Glutamatergic neuron (in vitro differentiated cells): ENCODE data around the gene COMMD4. TPM values are rescaled to one million over a fixed set of nuclear protein-coding genes. Genes with fewer than 3 reads are reported as not detected.

Source experiments
- DNase-seq: peaks from one replicate; pipeline ENCODE4 v3.0.0; 2022
- H3K27ac Mint-ChIP-seq: one replicate; pipeline ENCODE4 v1.8.0; 2020; ENCODE audit warnings: mild to moderate bottlenecking, mixed read lengths, inconsistent platforms; ENCODE audit not compliant: unreplicated experiment
- H3K27me3 Mint-ChIP-seq: one replicate; pipeline ENCODE4 v1.8.0; 2020; ENCODE audit warnings: mild to moderate bottlenecking, moderate library complexity, mixed read lengths, inconsistent platforms; ENCODE audit not compliant: unreplicated experiment
- H3K36me3 Mint-ChIP-seq: one replicate; pipeline ENCODE4 v1.8.0; 2020; ENCODE audit warnings: mild to moderate bottlenecking, mixed read lengths, inconsistent platforms; ENCODE audit not compliant: unreplicated experiment
- H3K4me1 Mint-ChIP-seq: one replicate; pipeline ENCODE4 v1.8.0; 2020; ENCODE audit warnings: mild to moderate bottlenecking, low read depth, mixed read lengths, inconsistent platforms; ENCODE audit not compliant: unreplicated experiment
- H3K4me3 Mint-ChIP-seq: one replicate; pipeline ENCODE4 v1.8.0; 2020; ENCODE audit warnings: mild to moderate bottlenecking, mixed read lengths, inconsistent platforms; ENCODE audit not compliant: unreplicated experiment
- H3K9me3 Mint-ChIP-seq: one replicate; pipeline ENCODE4 v1.8.0; 2020; ENCODE audit warnings: mild to moderate bottlenecking, moderate library complexity, mixed read lengths, inconsistent platforms; ENCODE audit not compliant: unreplicated experiment
- CTCF ChIP-seq: fragments of 200-600 bp; sonication (generic); IDR thresholded peaks from one replicate; pipeline ENCODE4 v1.5.0; 2021; ENCODE audit not compliant: partially characterized antibody, unreplicated experiment
- total RNA-seq: library from RNA; stranded (reverse); fragmentation: NEBNext Ultra II Directional; extraction: Animal tissue kit (Norgen Biotek cat#: 25700); gene quantifications from one replicate; pipeline ENCODE4 v1.2.1, GENCODE V29; 2021; ENCODE audit not compliant: unreplicated experiment

COMMD4 gene
- total RNA-seq, 1 donor from 2014 or later, result 66.2 TPM

GRCh38 chr15:75362642-75363249 is 26.9 kb downstream of the COMMD4 start:
- H3K27me3 Mint-ChIP-seq, result peaks cover 1% of the 10 kb centered on the region
- no peak overlapping the region for H3K27ac Mint-ChIP-seq
- H3K4me3 Mint-ChIP-seq, result no peak overlapping the region
- H3K9me3 Mint-ChIP-seq, result no peaks in the 10 kb centered on the region
- no peaks in the 10 kb centered on the region for H3K4me1 Mint-ChIP-seq
- no peak for DNase-seq
- no peak for TF ChIP-seq CTCF
- H3K36me3 Mint-ChIP-seq, result no peaks in the 10 kb centered on the region

GRCh38 chr15:75363786-75364185 is 27.9 kb downstream of the COMMD4 start:
- Mint-ChIP-seq H3K4me3 (no peak overlapping the region), H3K27ac (no peak overlapping the region), H3K36me3 (no peaks in the 10 kb centered on the region), H3K27me3 (peaks cover 1% of the 10 kb centered on the region), H3K4me1 (peaks cover 2% of the 10 kb centered on the region), H3K9me3 (peaks cover 3% of the 10 kb centered on the region)
- DNase-seq, result no peak
- no peak for TF ChIP-seq CTCF

GRCh38 chr15:75364881-75365280 is 29.0 kb downstream of the COMMD4 start:
- peaks cover 5% of the 10 kb centered on the region for H3K9me3 Mint-ChIP-seq
- no peaks in the 10 kb centered on the region for H3K36me3 Mint-ChIP-seq
- DNase-seq, result no peak
- H3K27me3 Mint-ChIP-seq, result peaks cover 1% of the 10 kb centered on the region
- no peak overlapping the region for H3K4me3 Mint-ChIP-seq
- no peak overlapping the region for H3K27ac Mint-ChIP-seq
- TF ChIP-seq CTCF, result no peak
- peaks cover 2% of the 10 kb centered on the region for H3K4me1 Mint-ChIP-seq

DNA sequence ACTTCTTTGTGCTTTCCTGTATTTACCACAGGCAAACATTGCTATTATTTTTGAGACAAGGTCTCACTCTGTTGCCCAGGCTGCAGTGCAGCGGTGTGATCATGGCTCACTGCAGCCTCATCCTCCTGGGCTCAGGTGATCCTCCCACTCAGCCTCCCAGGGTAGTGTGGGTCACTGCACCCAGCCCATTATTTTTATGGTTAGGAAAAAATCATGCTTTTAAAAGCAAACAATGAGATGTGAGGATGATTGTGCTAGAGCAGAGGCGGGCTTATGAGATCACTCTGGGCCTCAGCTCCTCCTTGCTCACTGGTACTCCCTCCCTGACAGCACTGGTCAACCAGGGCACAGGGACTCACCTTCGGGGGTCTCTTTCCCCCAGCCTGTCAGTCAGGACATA is 30.3 kb downstream of the COMMD4 start:
- no peak overlapping the region for H3K27ac Mint-ChIP-seq
- no peak overlapping the region for H3K4me3 Mint-ChIP-seq
- no peak for DNase-seq
- no peaks in the 10 kb centered on the region for H3K36me3 Mint-ChIP-seq
- H3K27me3 Mint-ChIP-seq, result peaks cover 1% of the 10 kb centered on the region
- H3K9me3 Mint-ChIP-seq, result peaks cover 7% of the 10 kb centered on the region
- H3K4me1 Mint-ChIP-seq, result peaks cover 2% of the 10 kb centered on the region
- TF ChIP-seq CTCF, result no peak

DNA sequence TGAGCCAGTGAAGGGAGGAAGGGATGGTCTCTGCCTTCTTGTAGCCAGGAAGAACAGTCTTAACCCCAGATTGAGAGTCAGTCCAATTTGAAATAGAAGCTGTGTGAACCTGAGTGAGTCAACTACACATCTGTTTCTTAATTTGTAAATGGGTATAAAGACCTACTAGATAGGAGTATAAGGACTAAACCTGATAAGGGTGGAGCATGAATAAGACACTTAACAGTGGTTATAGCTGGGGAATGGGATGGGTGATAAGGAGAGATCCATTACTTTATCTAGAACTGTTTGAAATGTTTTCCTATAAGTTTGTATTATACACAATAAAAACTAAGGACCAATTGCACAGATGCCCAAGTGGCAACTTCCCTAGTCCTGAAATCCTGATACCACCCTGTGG is 31.1 kb downstream of the COMMD4 start:
- Mint-ChIP-seq H3K27me3 (peaks cover 1% of the 10 kb centered on the region), H3K36me3 (no peaks in the 10 kb centered on the region), H3K9me3 (peaks cover 7% of the 10 kb centered on the region), H3K4me1 (peaks cover 2% of the 10 kb centered on the region), H3K27ac (no peak overlapping the region), H3K4me3 (peak overlapping the region; percentile 85)
- no peak for TF ChIP-seq CTCF
- DNase-seq, result no peak
